ENCODE data around the gene CDKN2B-AS1. TPM values are rescaled to one million over a fixed set of nuclear protein-coding genes. Genes with fewer than 3 reads are reported as not detected.

The CDKN2B-AS1 gene
- polyA plus RNA-seq, 10 donors, result 0.08 to 0.35 (median 0.16) TPM; not detected in 6

- no peak for DNase-seq
Measured at GRCh38 chr9:21982391-21982790, 12.2 kb upstream of the CDKN2B-AS1 start.

GRCh38 chr9:21982861-21983560 lies 11.6 kb upstream of the CDKN2B-AS1 start:
- DNase-seq, result no peak

DNA sequence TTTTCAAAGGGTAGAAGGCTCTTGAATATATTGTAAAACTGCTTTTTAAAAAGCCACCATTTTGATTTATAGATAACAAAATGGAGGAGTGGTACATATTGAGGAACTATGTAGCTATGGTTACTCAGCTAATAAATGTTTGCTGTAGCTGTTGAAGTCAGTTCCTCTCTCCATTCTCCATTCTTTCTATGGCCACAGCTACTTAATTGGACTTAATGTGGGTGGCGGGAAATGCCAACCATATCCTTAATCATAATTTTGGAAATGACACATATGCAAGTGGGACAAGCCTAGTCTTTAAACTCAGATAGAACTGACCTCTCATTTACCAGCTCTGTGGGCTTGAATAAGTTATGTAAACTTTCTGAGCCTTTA lies 11.0 kb upstream of the CDKN2B-AS1 start:
- no peak for DNase-seq

- DNase-seq, result no peak
Measured at GRCh38 chr9:21984101-21984500, 10.5 kb upstream of the CDKN2B-AS1 start.

GRCh38 chr9:21985964-21986667 lies 8.5 kb upstream of the CDKN2B-AS1 start:
- DNase-seq, result no peak

- no peak for DNase-seq
Measured at GRCh38 chr9:21988056-21988990, 6.3 kb upstream of the CDKN2B-AS1 start.

- DNase-seq, result no peak
Measured at GRCh38 chr9:21989440-21990189, 5.0 kb upstream of the CDKN2B-AS1 start.

- no peak for DNase-seq
Measured at GRCh38 chr9:21991072-21991959, 3.3 kb upstream of the CDKN2B-AS1 start.

- no peak for DNase-seq
Measured at GRCh38 chr9:21993007-21993406, 1.6 kb upstream of the CDKN2B-AS1 start.

GRCh38 chr9:21993893-21994555 lies 567 bp upstream of the CDKN2B-AS1 start, which contains the start of gene CDKN2A:
TSS of gene CDKN2A (minus strand) at chr9:21994392.
- DNase-seq, result no peak

- DNase-seq, result peak in 2 of 3 donors; percentile 68 to 87
Measured at GRCh38 chr9:21995006-21995665, 545 bp downstream of the CDKN2B-AS1 start.

- peak in 1 of 3 donors; percentile 53 for DNase-seq
Measured at GRCh38 chr9:21995666-21996398, 1.2 kb downstream of the CDKN2B-AS1 start.

GRCh38 chr9:21996438-21996837 lies 1.8 kb downstream of the CDKN2B-AS1 start:
- no peak for DNase-seq

DNA sequence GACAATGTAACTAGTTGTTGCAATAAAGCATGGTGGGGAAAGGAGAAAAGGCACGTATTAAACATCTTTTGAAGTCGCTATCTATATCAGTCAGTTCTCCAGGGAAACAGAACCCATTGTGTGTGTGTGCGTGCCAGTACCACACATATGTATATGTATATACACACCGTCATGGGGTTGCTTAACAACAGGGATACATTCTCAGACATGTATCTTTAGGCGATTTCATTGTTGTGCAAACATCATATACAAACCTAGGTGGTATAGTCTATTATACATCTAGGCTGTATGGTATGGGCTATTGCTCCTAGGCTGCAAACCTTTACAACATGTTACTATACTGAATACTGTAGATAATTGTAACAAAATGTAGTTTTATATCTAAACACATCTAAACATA lies 2.3 kb downstream of the CDKN2B-AS1 start:
- DNase-seq, result no peak

- no peak for DNase-seq
Measured at GRCh38 chr9:21997480-21997879, 2.9 kb downstream of the CDKN2B-AS1 start.

GRCh38 chr9:21998026-21998425 lies 3.4 kb downstream of the CDKN2B-AS1 start:
- DNase-seq, result no peak

DNA sequence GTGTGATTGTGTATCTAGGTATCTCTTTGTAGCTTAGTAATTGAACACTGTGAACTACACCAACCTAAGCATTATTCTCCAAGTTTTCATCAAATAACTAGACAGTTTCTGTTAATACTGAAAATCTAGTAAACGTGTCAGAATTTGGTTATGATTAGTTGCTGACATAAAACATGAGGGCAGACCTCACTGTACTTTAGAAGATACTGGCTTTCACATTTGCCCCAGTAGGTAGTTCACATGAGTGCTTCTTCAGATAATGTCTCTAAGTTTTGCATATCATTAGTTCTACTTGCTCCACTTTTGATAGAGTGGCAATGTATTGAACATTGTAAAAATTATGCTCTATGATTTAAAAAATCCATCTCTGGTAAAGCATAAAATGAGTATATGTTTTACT lies 7.4 kb downstream of the CDKN2B-AS1 start:
- DNase-seq, result no peak

DNA sequence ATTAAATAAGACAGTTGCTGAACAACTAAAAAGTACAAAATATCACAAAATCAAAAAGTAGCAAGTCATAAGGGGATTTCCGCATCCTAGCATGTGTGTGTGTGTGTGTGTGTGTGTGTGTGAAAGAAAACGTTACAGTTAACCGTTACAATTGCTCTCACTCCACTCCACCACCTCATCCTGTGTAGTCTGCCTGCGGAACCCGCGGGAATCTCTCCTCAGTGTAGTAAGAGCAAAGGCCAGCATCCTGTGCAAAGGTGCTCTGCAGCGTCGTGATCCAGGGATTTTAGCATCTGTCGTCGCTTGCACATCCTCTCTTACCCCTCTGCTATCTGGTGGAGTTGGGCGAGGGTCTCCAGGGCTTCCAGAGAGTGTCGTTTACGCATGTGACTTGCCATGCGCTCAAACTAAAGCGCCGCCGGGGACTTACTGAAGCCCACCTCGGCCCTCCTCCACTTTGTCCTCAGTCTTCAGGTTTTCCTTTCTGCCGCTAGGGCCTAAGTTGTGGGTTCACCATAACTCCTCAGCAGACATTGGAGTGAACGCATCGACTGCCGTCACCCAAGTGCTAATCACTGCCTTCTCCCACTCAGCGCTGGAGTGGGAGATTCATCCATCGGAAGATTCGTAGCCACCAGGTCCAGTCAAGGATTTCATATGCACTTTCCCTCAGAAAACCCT lies 10.6 kb downstream of the CDKN2B-AS1 start:
- DNase-seq, result no peak
